IMR-90 (cell line): ENCODE data around the gene SOCS3. TPM values are rescaled to one million over a fixed set of nuclear protein-coding genes. Genes with fewer than 3 reads are reported as not detected.

ENCODE experiments used
- ATAC-seq: fragments of 200-7000 bp; cut with Tn5 transposase; 2 replicates; pipeline ENCODE4 v1.9.1; 2020; ENCODE audit warnings: low read depth, mild to moderate bottlenecking, moderate library complexity
- BruUV-seq: library from RNA; stranded (reverse); fragments of 400-500 nt; replicated peaks from 2 replicates; lab custom pipeline; 2021; lab: Mats Ljungman, UMichigan
- CTCF ChIA-PET: fragments of 300-600 bp; formaldehyde crosslinking; extraction: SDS; loops from one replicate; lab custom pipeline; 2021; ENCODE audit warnings: antibody characterized with exemption; lab: Yijun Ruan, JAX
- POLR2A ChIA-PET: fragments of 300-600 bp; sonication (Branson Sonifier 250); formaldehyde crosslinking; loops from one replicate; lab custom pipeline; 2022; ENCODE audit warnings: antibody characterized with exemption; ENCODE audit not compliant: unreplicated experiment; lab: Charles Lee
- DNase-seq: peaks from one replicate; pipeline ENCODE4 v3.0.0; 2013
- H2AFZ ChIP-seq: replicated peaks from 2 replicates; pipeline ENCODE3; 2013; ENCODE audit warnings: low read length, mild to moderate bottlenecking; ENCODE audit not compliant: poor library complexity
- H2AK5ac ChIP-seq: 2 replicates; pipeline ENCODE4 v1.6.1; 2013; ENCODE audit warnings: low read depth, low read length, inconsistent platforms
- H2AK9ac ChIP-seq: replicated peaks from 2 replicates; pipeline ENCODE3; 2013; ENCODE audit warnings: mild to moderate bottlenecking, low read depth, low read length, moderate library complexity; ENCODE audit not compliant: poor library complexity
- H2BK120ac ChIP-seq: 2 replicates; pipeline ENCODE4 v1.6.1; 2013; ENCODE audit warnings: low read depth, low read length, inconsistent platforms
- H2BK15ac ChIP-seq: 3 replicates; pipeline ENCODE4 v1.6.1; 2013; ENCODE audit warnings: low read depth, low read length, inconsistent platforms
- H2BK20ac ChIP-seq: 2 replicates; pipeline ENCODE4 v1.6.1; 2013; ENCODE audit warnings: low read depth, mild to moderate bottlenecking, inconsistent platforms, low read length, moderate library complexity
- H2BK5ac ChIP-seq: 2 replicates; pipeline ENCODE4 v1.6.1; 2013; ENCODE audit warnings: mild to moderate bottlenecking, low read depth, low read length, inconsistent platforms; ENCODE audit not compliant: poor library complexity, severe bottlenecking
- H3K14ac ChIP-seq: replicated peaks from 2 replicates; pipeline ENCODE4 v1.6.1; 2013; ENCODE audit warnings: low read depth, low read length, inconsistent platforms
- H3K18ac ChIP-seq: 2 replicates; pipeline ENCODE4 v1.6.1; 2013; ENCODE audit warnings: low read depth, low read length, control low read depth
- H3K23ac ChIP-seq: 2 replicates; pipeline ENCODE4 v1.6.1; 2013; ENCODE audit warnings: low read depth, low read length, inconsistent platforms
- H3K27ac ChIP-seq: 2 replicates; pipeline ENCODE4 v1.5.1; 2013; ENCODE audit warnings: mild to moderate bottlenecking, control low read depth, low read length; ENCODE audit not compliant: insufficient read depth
- H3K27me3 ChIP-seq: 2 replicates; pipeline ENCODE4 v1.6.1; 2013; ENCODE audit warnings: low read length; ENCODE audit not compliant: control insufficient read depth, insufficient read depth
- H3K36me3 ChIP-seq: 2 replicates; pipeline ENCODE4 v1.6.1; 2013; ENCODE audit warnings: low read length, mixed read lengths; ENCODE audit not compliant: control insufficient read depth, insufficient read depth
- H3K4ac ChIP-seq: 2 replicates; pipeline ENCODE4 v1.6.1; 2013; ENCODE audit warnings: low read depth, low read length, inconsistent platforms
- H3K4me1 ChIP-seq: 2 replicates; pipeline ENCODE4 v1.6.1; 2013; ENCODE audit warnings: low read length, mixed read lengths; ENCODE audit not compliant: control insufficient read depth, insufficient read depth
- H3K4me2 ChIP-seq: 2 replicates; pipeline ENCODE4 v1.6.1; 2013; ENCODE audit warnings: low read depth, mild to moderate bottlenecking, control low read depth, low read length, moderate library complexity
- H3K4me3 ChIP-seq: 2 replicates; pipeline ENCODE4 v1.5.1; 2013; ENCODE audit warnings: low read depth, mild to moderate bottlenecking, control low read depth, low read length, moderate library complexity; ENCODE audit not compliant: insufficient read depth
- H3K56ac ChIP-seq: 2 replicates; pipeline ENCODE4 v1.6.1; 2013; ENCODE audit warnings: low read length, inconsistent platforms; ENCODE audit not compliant: insufficient read depth; ENCODE audit errors: extremely low read depth
- H3K79me1 ChIP-seq, 2 experiments: 2 replicates each; pipeline ENCODE4 v1.6.1; 2013; ENCODE audit warnings: low read length in 2 of 2, inconsistent platforms in 1 of 2, low read depth in 1 of 2
- H3K9ac ChIP-seq: 2 replicates; pipeline ENCODE4 v1.6.1; 2013; ENCODE audit warnings: low read depth, low read length, control low read depth
- H3K9me1 ChIP-seq: 2 replicates; pipeline ENCODE4 v1.6.1; 2013; ENCODE audit warnings: low read length, inconsistent platforms; ENCODE audit not compliant: insufficient read depth
- H3K9me3 ChIP-seq: 2 replicates; pipeline ENCODE4 v1.6.1; 2013; ENCODE audit warnings: low read length; ENCODE audit not compliant: control insufficient read depth, insufficient read depth
- H4K20me1 ChIP-seq: 2 replicates; pipeline ENCODE4 v1.6.1; 2013; ENCODE audit warnings: low read length, inconsistent platforms; ENCODE audit not compliant: insufficient read depth
- H4K5ac ChIP-seq: 2 replicates; pipeline ENCODE4 v1.6.1; 2013; ENCODE audit warnings: mild to moderate bottlenecking, low read depth, low read length, control low read depth
- H4K8ac ChIP-seq, 2 experiments: 2 replicates each; pipeline ENCODE4 v1.6.1; 2013; ENCODE audit warnings: low read depth in 2 of 2, low read length in 2 of 2, control low read depth in 1 of 2, inconsistent platforms in 1 of 2
- H4K91ac ChIP-seq: 2 replicates; pipeline ENCODE4 v1.6.1; 2013; ENCODE audit warnings: low read depth, low read length, inconsistent platforms; ENCODE audit not compliant: insufficient read depth
- CTCF ChIP-seq: conservative IDR thresholded peaks from 2 replicates; pipeline ENCODE4 v1.5.1; 2012; ENCODE audit warnings: mild to moderate bottlenecking, low read depth, low read length, improper control_type of control experiment
- MAZ ChIP-seq: IDR thresholded peaks from 2 replicates; pipeline ENCODE4 v1.6.1; 2012; ENCODE audit warnings: low read depth, mild to moderate bottlenecking, low read length, improper control_type of control experiment, moderate library complexity, borderline replicate concordance
- POLR2A ChIP-seq: IDR thresholded peaks from 2 replicates; pipeline ENCODE4 v1.6.1; 2012; ENCODE audit warnings: mild to moderate bottlenecking, low read depth, low read length
- WGBS, 2 experiments: methylation state at CpG; one replicate each; pipeline versions ENCODE4 v1.1.5 to v1.1.7; 2013; ENCODE audit warnings: missing lambda C conversion rate in 2 of 2; ENCODE audit not compliant: insufficient read length in 1 of 2; ENCODE audit errors: extremely low coverage in 2 of 2; 5-methylcytosine and 5-hydroxymethylcytosine counted together
- dilution Hi-C: fragments of 300-500 bp; cut with HindIII; formaldehyde crosslinking; loops from one replicate; pipeline ENCODE4 v1.14.3; 2018; ENCODE audit warnings: low sequenced_read_pairs; ENCODE audit not compliant: unreplicated experiment
- in situ Hi-C: fragments of 300-500 bp; cut with MboI; formaldehyde crosslinking; loops from 3 replicates; pipeline ENCODE4 v1.14.3; 2019; ENCODE audit warnings: low sequenced_read_pairs, inconsistent platforms, mixed read lengths
- intact Hi-C: fragments of 100-400 bp; cut with micrococcal nuclease; formaldehyde crosslinking; loops from 2 replicates; pipeline ENCODE4 v1.10.0; 2022
- polyA plus RNA-seq, 3 experiments: library from polyadenylated mRNA; depleted of rRNA; stranded (reverse); fragments of >200 nt; gene quantifications; 2 replicates each; pipeline ENCODE4 v1.2.3, GENCODE V29; 2012; ENCODE audit warnings: low replicate concordance in 1 of 3
- total RNA-seq: library from RNA; depleted of rRNA; stranded (reverse); fragments of >200 nt; gene quantifications from 2 replicates; pipeline ENCODE4 v1.2.3, GENCODE V29; 2012

Gene SOCS3
- total and polyA plus RNA-seq, 2 of the 4 experiments (the other 2 are of a cell fraction) = 19.2 to 19.9 TPM

GRCh38 chr17:78313735-78314648, 45.9 kb downstream of the SOCS3 start:
- Histone ChIP-seq H3K14ac (0 out of 2 replicates have a peak overlapping the region, but pooled peaks have one; percentile 47), H2BK15ac (peak overlapping the region; percentile 80; the same call in 1 of the 3 replicates), H3K56ac (no peak overlapping the region), H3K4me3 (peak overlapping the region; percentile 44), H2BK5ac (peak overlapping the region; percentile 67), H3K9ac (no peak overlapping the region), H3K9me3 (no peaks in the 10 kb centered on the region), H4K20me1 (no peaks in the 10 kb centered on the region; the same call in 1 of the 2 replicates), H2BK20ac (peak overlapping the region; percentile 41), H2AFZ (peak overlapping the region; percentile 90), H4K8ac (peak overlapping the region; percentile 61 to 63; a peak in 2 of 4 replicates), H3K36me3 (no peaks in the 10 kb centered on the region), H4K5ac (no peak overlapping the region), H3K27ac (peak overlapping the region; percentile 46), H3K4me2 (peak overlapping the region; percentile 76), H3K4me1 (peaks cover 30% of the 10 kb centered on the region), H2AK9ac (peak overlapping the region; percentile 58), H3K18ac (peak overlapping the region; percentile 33; the same call in 1 of the 2 replicates), H3K23ac (peak overlapping the region; percentile 47; the same call in 1 of the 2 replicates), H3K79me1 (peaks cover 0 to 14% of the 10 kb centered on the region in 2 experiments; a peak in 2 of 4 replicates), H3K4ac (peak overlapping the region; percentile 71), H2BK120ac (peak overlapping the region; percentile 47), H4K91ac (peak overlapping the region; percentile 68), H3K9me1 (peaks cover 15% of the 10 kb centered on the region), H2AK5ac (peak overlapping the region; percentile 76; the same call in 1 of the 2 replicates), H3K27me3 (no peaks in the 10 kb centered on the region)
- ATAC-seq (peak; percentile 71), DNase-seq (peak; percentile 59)
- ChIA-PET CTCF (no interaction called here), POLR2A (no interaction called here)
- dilution Hi-C loops (no loop called here), intact Hi-C loops (loop anchor here (2.0 kb wide), 1 partner anchor 47 kb away; the partner anchor contains the start of gene SOCS3), in situ Hi-C loops (no loop called here)
- BruUV-seq = no TSS peak
- peak; percentile 65; the same call in 1 of the 2 replicates for TF ChIP-seq MAZ
- 0 out of 2 replicates have a peak, but pooled peaks have one; percentile 28 for TF ChIP-seq POLR2A
- no peak for TF ChIP-seq CTCF
- WGBS, 2 experiments = 4% methylated on average over 25 of the region's 80 CpGs; no CpG with 5 or more reads in 1 of the 2 experiments
